WTC11 (cell line): ENCODE data around the gene FNDC1.

Source experiments
- E2F4 ChIP-seq: sonication (generic); formaldehyde crosslinking; IDR thresholded peaks from 2 replicates; pipeline ENCODE4 v1.8.1; 2022; ENCODE audit warnings: low read depth, mild to moderate bottlenecking, moderate library complexity, missing genetic modification reagents, borderline replicate concordance
- FOXJ3 ChIP-seq: sonication (generic); formaldehyde crosslinking; IDR thresholded peaks from 2 replicates; pipeline ENCODE4 v1.9.0; 2021; ENCODE audit warnings: missing genetic modification reagents, mild to moderate bottlenecking, borderline replicate concordance
- NR2C2 ChIP-seq: sonication (generic); formaldehyde crosslinking; IDR thresholded peaks from 2 replicates; pipeline ENCODE4 v1.8.0; 2022; ENCODE audit warnings: mild to moderate bottlenecking, missing genetic modification reagents
- ZBTB21 ChIP-seq: sonication (generic); formaldehyde crosslinking; IDR thresholded peaks from 2 replicates; pipeline ENCODE4 v1.8.1; 2023; ENCODE audit warnings: mild to moderate bottlenecking, missing genetic modification reagents, borderline replicate concordance
- ZNF138 ChIP-seq: sonication (generic); formaldehyde crosslinking; conservative IDR thresholded peaks from 2 replicates; pipeline ENCODE4 v1.8.1; 2022; ENCODE audit warnings: mild to moderate bottlenecking, moderate library complexity, missing genetic modification reagents
- ZNF219 ChIP-seq: sonication (generic); formaldehyde crosslinking; IDR thresholded peaks from 2 replicates; pipeline ENCODE4 v1.8.0; 2023; ENCODE audit warnings: missing genetic modification reagents, mild to moderate bottlenecking, borderline replicate concordance
- TF ChIP-seq, protein P1 (sequence below): sonication (generic); formaldehyde crosslinking; IDR thresholded peaks from 2 replicates; pipeline ENCODE4 v1.8.0; 2022; ENCODE audit warnings: mild to moderate bottlenecking, missing genetic modification reagents
- TF ChIP-seq, protein P2 (sequence below): fragments of 200-600 bp; IDR thresholded peaks from 2 replicates; pipeline ENCODE4 v1.8.0; 2022; ENCODE audit warnings: antibody characterized with exemption
- TF ChIP-seq, protein P3 (sequence below): sonication (generic); formaldehyde crosslinking; IDR thresholded peaks from 2 replicates; pipeline ENCODE4 v1.8.0; 2022; ENCODE audit warnings: mild to moderate bottlenecking, missing genetic modification reagents

DNA sequence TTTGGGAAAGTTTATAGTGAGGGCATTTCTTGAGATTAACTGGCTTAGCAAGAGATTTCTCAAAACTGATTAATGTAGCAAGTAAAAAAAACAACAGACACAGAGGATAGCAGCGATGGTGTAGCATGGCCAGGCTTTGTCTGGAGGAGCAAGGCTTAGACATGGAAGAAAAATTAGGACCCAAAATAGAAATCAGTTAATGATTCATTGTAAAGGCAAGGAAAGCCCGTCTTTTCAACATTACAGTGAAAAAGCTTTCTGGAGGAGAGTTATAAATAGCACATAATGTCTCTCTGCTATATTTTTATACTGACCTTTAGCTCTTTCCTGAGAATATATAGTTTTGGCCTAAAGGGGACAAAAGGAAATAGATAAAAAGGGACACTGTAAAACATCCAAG lies 45.1 kb downstream of the FNDC1 start:
- TF ChIP-seq, protein P1, sequence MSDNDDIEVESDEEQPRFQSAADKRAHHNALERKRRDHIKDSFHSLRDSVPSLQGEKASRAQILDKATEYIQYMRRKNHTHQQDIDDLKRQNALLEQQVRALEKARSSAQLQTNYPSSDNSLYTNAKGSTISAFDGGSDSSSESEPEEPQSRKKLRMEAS: no peak
- TF ChIP-seq, protein P2, sequence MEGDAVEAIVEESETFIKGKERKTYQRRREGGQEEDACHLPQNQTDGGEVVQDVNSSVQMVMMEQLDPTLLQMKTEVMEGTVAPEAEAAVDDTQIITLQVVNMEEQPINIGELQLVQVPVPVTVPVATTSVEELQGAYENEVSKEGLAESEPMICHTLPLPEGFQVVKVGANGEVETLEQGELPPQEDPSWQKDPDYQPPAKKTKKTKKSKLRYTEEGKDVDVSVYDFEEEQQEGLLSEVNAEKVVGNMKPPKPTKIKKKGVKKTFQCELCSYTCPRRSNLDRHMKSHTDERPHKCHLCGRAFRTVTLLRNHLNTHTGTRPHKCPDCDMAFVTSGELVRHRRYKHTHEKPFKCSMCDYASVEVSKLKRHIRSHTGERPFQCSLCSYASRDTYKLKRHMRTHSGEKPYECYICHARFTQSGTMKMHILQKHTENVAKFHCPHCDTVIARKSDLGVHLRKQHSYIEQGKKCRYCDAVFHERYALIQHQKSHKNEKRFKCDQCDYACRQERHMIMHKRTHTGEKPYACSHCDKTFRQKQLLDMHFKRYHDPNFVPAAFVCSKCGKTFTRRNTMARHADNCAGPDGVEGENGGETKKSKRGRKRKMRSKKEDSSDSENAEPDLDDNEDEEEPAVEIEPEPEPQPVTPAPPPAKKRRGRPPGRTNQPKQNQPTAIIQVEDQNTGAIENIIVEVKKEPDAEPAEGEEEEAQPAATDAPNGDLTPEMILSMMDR: no peak
- no peak for TF ChIP-seq ZNF138 (CRISPR knock-in tag)
- TF ChIP-seq ZBTB21 (CRISPR knock-in tag): no peak
- TF ChIP-seq E2F4: no peak
- TF ChIP-seq, protein P3, sequence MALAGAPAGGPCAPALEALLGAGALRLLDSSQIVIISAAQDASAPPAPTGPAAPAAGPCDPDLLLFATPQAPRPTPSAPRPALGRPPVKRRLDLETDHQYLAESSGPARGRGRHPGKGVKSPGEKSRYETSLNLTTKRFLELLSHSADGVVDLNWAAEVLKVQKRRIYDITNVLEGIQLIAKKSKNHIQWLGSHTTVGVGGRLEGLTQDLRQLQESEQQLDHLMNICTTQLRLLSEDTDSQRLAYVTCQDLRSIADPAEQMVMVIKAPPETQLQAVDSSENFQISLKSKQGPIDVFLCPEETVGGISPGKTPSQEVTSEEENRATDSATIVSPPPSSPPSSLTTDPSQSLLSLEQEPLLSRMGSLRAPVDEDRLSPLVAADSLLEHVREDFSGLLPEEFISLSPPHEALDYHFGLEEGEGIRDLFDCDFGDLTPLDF (CRISPR knock-in tag): no peak
- TF ChIP-seq ZNF219 (CRISPR knock-in tag): no peak
- no peak for TF ChIP-seq FOXJ3 (CRISPR knock-in tag)
- no peak for TF ChIP-seq NR2C2 (CRISPR knock-in tag)
